Keratinocyte (primary cell): Measurements from ENCODE around the gene FAM124A. TPM values are rescaled to one million over a fixed set of nuclear protein-coding genes. Genes with fewer than 3 reads are reported as not detected.

Experiments used
- DNase-seq: peaks from one replicate; pipeline ENCODE4 v3.0.0-alpha.2; 2011; ENCODE audit warnings: low read depth, missing footprints, low spot score
- FAIRE-seq: peaks from 2 replicates; lab custom pipeline; 2011; peaks lifted over from hg19 to GRCh38; lab: Jason Lieb, UNC
- H2AFZ ChIP-seq: 2 replicates; pipeline ENCODE4 v1.6.0; 2012; ENCODE audit warnings: low read length, control low read depth, inconsistent platforms; ENCODE audit not compliant: control insufficient read depth
- H3K27ac ChIP-seq: 2 replicates; pipeline ENCODE4 v1.5.1; 2011; ENCODE audit warnings: low read length; ENCODE audit not compliant: control insufficient read depth, insufficient read depth
- H3K27me3 ChIP-seq: 3 replicates; pipeline ENCODE4 v1.6.0; 2011; ENCODE audit warnings: low read length; ENCODE audit not compliant: control insufficient read depth, insufficient read depth; ENCODE audit errors: extremely low read depth
- H3K36me3 ChIP-seq, 2 experiments: 2 replicates in 1 of 2; 3 replicates in 1 of 2; pipeline ENCODE4 v1.5.1; 2011; ENCODE audit warnings: low read length in 2 of 2, mild to moderate bottlenecking in 1 of 2; ENCODE audit not compliant: control insufficient read depth in 2 of 2, insufficient read depth in 2 of 2; ENCODE audit errors: extremely low read depth in 1 of 2
- H3K4me1 ChIP-seq: 3 replicates; pipeline ENCODE4 v1.5.1; 2011; ENCODE audit warnings: low read length; ENCODE audit not compliant: control insufficient read depth, insufficient read depth; ENCODE audit errors: extremely low read depth
- H3K4me2 ChIP-seq: 3 replicates; pipeline ENCODE4 v1.6.0; 2011; ENCODE audit warnings: low read depth, low read length; ENCODE audit not compliant: control insufficient read depth, insufficient read depth; ENCODE audit errors: extremely low read depth
- H3K4me3 ChIP-seq, 3 experiments: fragments of 200-600 bp in 1 of 3; sonication (generic) in 1 of 3; 2 replicates in 2 of 3; 3 replicates in 1 of 3; pipeline ENCODE4 v1.5.1; 2011 to 2016; ENCODE audit warnings: low read length in 3 of 3, mild to moderate bottlenecking in 3 of 3, control low read depth in 2 of 3, inconsistent platforms in 1 of 3, low read depth in 1 of 3, mixed read lengths in 1 of 3, mixed run types in 1 of 3, moderate library complexity in 1 of 3; ENCODE audit not compliant: control insufficient read depth in 2 of 3, insufficient read depth in 2 of 3; ENCODE audit errors: extremely low read depth in 1 of 3
- H3K79me2 ChIP-seq: 2 replicates; pipeline ENCODE4 v1.6.0; 2012; ENCODE audit warnings: low read length; ENCODE audit not compliant: control insufficient read depth, insufficient read depth
- H3K9ac ChIP-seq: 3 replicates; pipeline ENCODE4 v1.6.0; 2011; ENCODE audit warnings: low read length; ENCODE audit not compliant: control insufficient read depth, insufficient read depth; ENCODE audit errors: extremely low read depth
- H3K9me1 ChIP-seq: 3 replicates; pipeline ENCODE4 v1.6.0; 2011; ENCODE audit warnings: low read length; ENCODE audit not compliant: control insufficient read depth, insufficient read depth; ENCODE audit errors: extremely low read depth
- H3K9me3 ChIP-seq: 2 replicates; pipeline ENCODE4 v1.5.1; 2012; ENCODE audit warnings: low read depth, low read length; ENCODE audit not compliant: control insufficient read depth
- H4K20me1 ChIP-seq: 3 replicates; pipeline ENCODE4 v1.6.0; 2011; ENCODE audit warnings: low read length; ENCODE audit not compliant: control insufficient read depth, insufficient read depth; ENCODE audit errors: extremely low read depth
- EZH2 ChIP-seq: IDR thresholded peaks from one replicate; pipeline ENCODE4 v1.6.1; 2012; ENCODE audit warnings: inconsistent platforms, mild to moderate bottlenecking, low read length, moderate library complexity
- dilution Hi-C: fragments of 300-500 bp; cut with MboI; formaldehyde crosslinking; loops from one replicate; pipeline ENCODE4 v1.7.0; 2020; ENCODE audit warnings: low sequenced_read_pairs; ENCODE audit not compliant: extremely low pct_ligation_motif_present
- polyA plus RNA-seq, 5 experiments: library from polyadenylated mRNA; depleted of rRNA in 3 of 5; stranded (reverse) in 3 of 5; stranded (forward) in 1 of 5; unstranded in 1 of 5; fragments of >200 nt; gene quantifications; 1 replicate in 1 of 5; 2 replicates in 3 of 5; 3 replicates in 1 of 5; pipeline versions ENCODE4 v1.2.1 to v1.2.3, GENCODE V29; 2011 to 2012; ENCODE audit warnings: missing spikeins in 2 of 5, low read depth in 1 of 5, low replicate concordance in 1 of 5
- TF ChIP-seq, protein P1 (sequence below), 3 experiments: IDR thresholded peaks in 1 of 3; conservative IDR thresholded peaks in 1 of 3; optimal IDR thresholded peaks in 1 of 3; 2 replicates in 2 of 3; 3 replicates in 1 of 3; pipeline versions ENCODE3 to v1.5.1; 2011; ENCODE audit warnings: low read length in 3 of 3, mild to moderate bottlenecking in 3 of 3, moderate library complexity in 2 of 3, control low read depth in 1 of 3, inconsistent platforms in 1 of 3; ENCODE audit not compliant: insufficient read depth in 2 of 3; ENCODE audit errors: extremely low read depth in 1 of 3

The FAM124A gene
- polyA plus RNA-seq, 1 donor (not counting 4 experiments of a cell fraction or from before 2014, with no cell fraction given): 0.05 TPM

GRCh38 chr13:51322826-51323225, 100.6 kb downstream of the FAM124A start:
- no peak for TF ChIP-seq EZH2
- TF ChIP-seq, protein P1, sequence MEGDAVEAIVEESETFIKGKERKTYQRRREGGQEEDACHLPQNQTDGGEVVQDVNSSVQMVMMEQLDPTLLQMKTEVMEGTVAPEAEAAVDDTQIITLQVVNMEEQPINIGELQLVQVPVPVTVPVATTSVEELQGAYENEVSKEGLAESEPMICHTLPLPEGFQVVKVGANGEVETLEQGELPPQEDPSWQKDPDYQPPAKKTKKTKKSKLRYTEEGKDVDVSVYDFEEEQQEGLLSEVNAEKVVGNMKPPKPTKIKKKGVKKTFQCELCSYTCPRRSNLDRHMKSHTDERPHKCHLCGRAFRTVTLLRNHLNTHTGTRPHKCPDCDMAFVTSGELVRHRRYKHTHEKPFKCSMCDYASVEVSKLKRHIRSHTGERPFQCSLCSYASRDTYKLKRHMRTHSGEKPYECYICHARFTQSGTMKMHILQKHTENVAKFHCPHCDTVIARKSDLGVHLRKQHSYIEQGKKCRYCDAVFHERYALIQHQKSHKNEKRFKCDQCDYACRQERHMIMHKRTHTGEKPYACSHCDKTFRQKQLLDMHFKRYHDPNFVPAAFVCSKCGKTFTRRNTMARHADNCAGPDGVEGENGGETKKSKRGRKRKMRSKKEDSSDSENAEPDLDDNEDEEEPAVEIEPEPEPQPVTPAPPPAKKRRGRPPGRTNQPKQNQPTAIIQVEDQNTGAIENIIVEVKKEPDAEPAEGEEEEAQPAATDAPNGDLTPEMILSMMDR (optimal IDR thresholded peaks at IDR 0.05 in 1 of 3, IDR thresholded peaks at IDR 0.05 in 1 of 3, conservative IDR thresholded peaks at IDR 0.05 in 1 of 3; ENCODE audit: extremely low read depth in 1 of 3, insufficient read depth in 2 of 3, low read length in 3 of 3): no peak
- H3K36me3 ChIP-seq: no peaks in the 10 kb centered on the region
- H3K4me2 ChIP-seq: no peak overlapping the region
- FAIRE-seq: no peak
- dilution Hi-C loops: no loop called here
- no peak overlapping the region for H3K9ac ChIP-seq
- H3K4me1 ChIP-seq: no peaks in the 10 kb centered on the region
- no peaks in the 10 kb centered on the region for H3K9me3 ChIP-seq
- H3K27ac ChIP-seq: no peak overlapping the region
- no peaks in the 10 kb centered on the region for H4K20me1 ChIP-seq
- H3K79me2 ChIP-seq: no peaks in the 10 kb centered on the region
- no peaks in the 10 kb centered on the region for H3K9me1 ChIP-seq
- H3K4me3 ChIP-seq: no peak overlapping the region
- peaks cover 3% of the 10 kb centered on the region for H3K27me3 ChIP-seq
- no peak overlapping the region for H2AFZ ChIP-seq
- no peak for DNase-seq

DNA sequence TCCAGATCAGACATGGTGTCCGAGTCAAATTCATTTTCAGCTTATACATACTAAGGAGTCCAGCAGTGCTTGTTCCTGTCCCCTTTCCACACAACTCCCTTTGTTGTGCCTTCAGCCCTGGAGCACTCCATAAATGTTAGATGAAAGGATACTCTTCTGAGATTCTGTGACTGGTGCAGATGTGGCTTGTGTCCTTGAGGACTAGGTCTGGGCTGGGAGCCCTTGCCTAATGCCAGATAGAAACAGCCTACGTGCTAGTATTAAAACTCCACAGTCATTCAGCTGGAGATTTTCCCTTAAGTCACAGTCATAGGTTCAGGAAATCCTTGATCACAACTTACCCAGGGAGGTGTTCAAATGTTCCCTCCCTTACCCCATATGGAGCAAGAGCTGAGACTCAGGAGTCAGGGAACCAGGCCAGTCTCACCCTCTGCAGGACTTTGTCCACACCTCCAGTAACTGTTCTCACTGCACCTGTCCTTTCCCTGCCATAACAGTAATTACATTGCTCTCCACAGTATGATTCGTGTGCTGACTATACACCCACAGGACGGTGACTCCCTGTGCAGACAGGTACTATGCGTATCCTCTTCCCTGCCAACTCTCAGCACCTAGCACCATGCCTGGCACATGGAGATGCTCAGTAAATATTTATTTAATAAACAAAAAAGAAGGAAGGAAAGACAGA, 101.8 kb downstream of the FAM124A start:
- FAIRE-seq: no peak
- H3K36me3 ChIP-seq: no peaks in the 10 kb centered on the region
- no peaks in the 10 kb centered on the region for H4K20me1 ChIP-seq
- no peak for TF ChIP-seq EZH2
- TF ChIP-seq, protein P1 (optimal IDR thresholded peaks at IDR 0.05 in 1 of 3, IDR thresholded peaks at IDR 0.05 in 1 of 3, conservative IDR thresholded peaks at IDR 0.05 in 1 of 3; ENCODE audit: extremely low read depth in 1 of 3, insufficient read depth in 2 of 3, low read length in 3 of 3): no peak
- dilution Hi-C loops: no loop called here
- no peak overlapping the region for H3K27ac ChIP-seq
- no peaks in the 10 kb centered on the region for H3K79me2 ChIP-seq
- no peak for DNase-seq
- H3K9me3 ChIP-seq: no peaks in the 10 kb centered on the region
- H2AFZ ChIP-seq: no peak overlapping the region
- H3K27me3 ChIP-seq: peaks cover 3% of the 10 kb centered on the region
- no peaks in the 10 kb centered on the region for H3K9me1 ChIP-seq
- no peak overlapping the region for H3K4me3 ChIP-seq
- H3K4me1 ChIP-seq: no peaks in the 10 kb centered on the region
- no peak overlapping the region for H3K4me2 ChIP-seq
- H3K9ac ChIP-seq: no peak overlapping the region
